Measurements from ENCODE around the gene ZBTB9.
"Not testable (repeated sequence)": the region's sequence is repeated elsewhere in the genome, so short reads cannot be mapped to it uniquely, and the experiment has no call there.

DNA sequence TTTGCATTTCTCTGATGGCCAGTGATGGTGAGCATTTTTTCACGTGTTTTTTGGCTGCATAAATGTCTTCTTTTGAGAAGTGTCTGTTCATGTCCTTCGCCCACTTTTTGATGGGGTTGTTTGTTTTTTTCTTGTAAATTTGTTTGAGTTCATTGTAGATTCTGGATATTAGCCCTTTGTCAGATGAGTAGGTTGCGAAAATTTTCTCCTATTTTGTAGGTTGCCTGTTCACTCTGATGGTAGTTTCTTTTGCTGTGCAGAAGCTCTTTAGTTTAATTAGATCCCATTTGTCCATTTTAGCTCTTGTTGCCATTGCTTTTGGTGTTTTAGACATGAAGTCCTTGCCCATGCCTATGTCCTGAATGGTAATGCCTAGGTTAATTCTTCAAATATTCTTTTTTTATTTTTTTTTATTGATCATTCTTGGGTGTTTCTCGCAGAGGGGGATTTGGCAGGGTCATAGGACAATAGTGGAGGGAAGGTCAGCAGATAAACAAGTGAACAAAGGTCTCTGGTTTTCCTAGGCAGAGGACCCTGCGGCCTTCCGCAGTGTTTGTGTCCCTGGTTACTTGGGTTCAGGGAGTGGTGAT is 30.4 kb downstream of the ZBTB9 start:
- not testable (repeated sequence) for TF ChIP-seq EP300, POLR2A, POLR2AphosphoS5 (IDR thresholded peaks at IDR 0.05)
- TF ChIP-seq, protein P1, sequence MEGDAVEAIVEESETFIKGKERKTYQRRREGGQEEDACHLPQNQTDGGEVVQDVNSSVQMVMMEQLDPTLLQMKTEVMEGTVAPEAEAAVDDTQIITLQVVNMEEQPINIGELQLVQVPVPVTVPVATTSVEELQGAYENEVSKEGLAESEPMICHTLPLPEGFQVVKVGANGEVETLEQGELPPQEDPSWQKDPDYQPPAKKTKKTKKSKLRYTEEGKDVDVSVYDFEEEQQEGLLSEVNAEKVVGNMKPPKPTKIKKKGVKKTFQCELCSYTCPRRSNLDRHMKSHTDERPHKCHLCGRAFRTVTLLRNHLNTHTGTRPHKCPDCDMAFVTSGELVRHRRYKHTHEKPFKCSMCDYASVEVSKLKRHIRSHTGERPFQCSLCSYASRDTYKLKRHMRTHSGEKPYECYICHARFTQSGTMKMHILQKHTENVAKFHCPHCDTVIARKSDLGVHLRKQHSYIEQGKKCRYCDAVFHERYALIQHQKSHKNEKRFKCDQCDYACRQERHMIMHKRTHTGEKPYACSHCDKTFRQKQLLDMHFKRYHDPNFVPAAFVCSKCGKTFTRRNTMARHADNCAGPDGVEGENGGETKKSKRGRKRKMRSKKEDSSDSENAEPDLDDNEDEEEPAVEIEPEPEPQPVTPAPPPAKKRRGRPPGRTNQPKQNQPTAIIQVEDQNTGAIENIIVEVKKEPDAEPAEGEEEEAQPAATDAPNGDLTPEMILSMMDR (IDR thresholded peaks at IDR 0.05) = not testable (repeated sequence)

Data from gastroesophageal sphincter (tissue), 3 donors.